Stimulated activated CD8-positive, alpha-beta memory T cell treated with anti-CD3 and anti-CD28 coated beads, Interleukin-7, amount 100 ng/mL, for 1 hour (primary cell): Measurements from ENCODE around the gene ADCY2.
"Not testable (repeated sequence)": the region's sequence is repeated elsewhere in the genome, so short reads cannot be mapped to it uniquely, and the experiment has no call there.

Experiments used
- DNase-seq, 2 donors: peaks; one replicate each; pipeline ENCODE4 v3.0.0-alpha.2; 2020; ENCODE audit warnings: low read depth in 2 of 2

Gene ADCY2

GRCh38 chr5:7395432-7395946 lies 449 bp upstream of the ADCY2 start:
- DNase-seq, result no peak

- DNase-seq, result no peak
These were observed 946 bp downstream of the ADCY2 start for GRCh38 chr5:7396713-7397454.

- no peak for DNase-seq
These were observed 2.0 kb downstream of the ADCY2 start for GRCh38 chr5:7397937-7398336.

- DNase-seq, result no peak
These were observed 2.8 kb downstream of the ADCY2 start for GRCh38 chr5:7398596-7399280.

- no peak for DNase-seq
These were observed 9.3 kb downstream of the ADCY2 start for GRCh38 chr5:7405277-7405676.

- no peak for DNase-seq
These were observed 15.1 kb downstream of the ADCY2 start for GRCh38 chr5:7410936-7411511.

- no peak for DNase-seq
These were observed 16.5 kb downstream of the ADCY2 start for GRCh38 chr5:7412409-7412808.

- DNase-seq, result no peak
These were observed 19.2 kb downstream of the ADCY2 start for GRCh38 chr5:7415123-7415522.

GRCh38 chr5:7415587-7416535 lies 19.9 kb downstream of the ADCY2 start:
- DNase-seq, result no peak

- no peak for DNase-seq
These were observed 22.3 kb downstream of the ADCY2 start for GRCh38 chr5:7418276-7418675.

- no peak for DNase-seq
These were observed 23.4 kb downstream of the ADCY2 start for GRCh38 chr5:7419367-7419766.

GRCh38 chr5:7419846-7420245 lies 23.9 kb downstream of the ADCY2 start:
- no peak for DNase-seq

GRCh38 chr5:7420510-7421280 lies 24.8 kb downstream of the ADCY2 start:
- DNase-seq, result no peak

- DNase-seq, result no peak
These were observed 26.6 kb downstream of the ADCY2 start for GRCh38 chr5:7422316-7423106.

- DNase-seq, result not testable (repeated sequence)
These were observed 27.3 kb downstream of the ADCY2 start for GRCh38 chr5:7423231-7423630.

- DNase-seq, result no peak
These were observed 29.9 kb downstream of the ADCY2 start for GRCh38 chr5:7425830-7426229.

GRCh38 chr5:7426284-7426683 lies 30.3 kb downstream of the ADCY2 start:
- DNase-seq, result no peak

- DNase-seq, result no peak
These were observed 39.0 kb downstream of the ADCY2 start for GRCh38 chr5:7434914-7435313.

- no peak for DNase-seq
These were observed 39.6 kb downstream of the ADCY2 start for GRCh38 chr5:7435503-7435902.

- no peak for DNase-seq
These were observed 40.6 kb downstream of the ADCY2 start for GRCh38 chr5:7436521-7436920.
